Fibroblast of pulmonary artery (primary cell): ENCODE data around the gene AUTS2.

ENCODE experiments used
- DNase-seq: peaks from one replicate; pipeline ENCODE4 v3.0.0-alpha.2; 2010; ENCODE audit warnings: low read depth
- H3K4me3 ChIP-seq: replicated peaks from 2 replicates; pipeline ENCODE4 v1.5.1; 2011; ENCODE audit warnings: low read depth, mild to moderate bottlenecking, control low read depth, low read length, moderate library complexity
- CTCF ChIP-seq: IDR thresholded peaks from 2 replicates; pipeline ENCODE4 v1.5.1; 2011; ENCODE audit warnings: mild to moderate bottlenecking, control low read depth, low read length, inconsistent platforms; ENCODE audit errors: missing control alignments

The AUTS2 gene

GRCh38 chr7:69622014-69622835 lies 23.9 kb downstream of the AUTS2 start:
- no peak overlapping the region for H3K4me3 ChIP-seq
- DNase-seq: no peak
- no peak for TF ChIP-seq CTCF

GRCh38 chr7:69622960-69623359 lies 24.7 kb downstream of the AUTS2 start:
- H3K4me3 ChIP-seq: no peak overlapping the region
- no peak for DNase-seq
- TF ChIP-seq CTCF: no peak

- DNase-seq: no peak
- TF ChIP-seq CTCF: no peak
Measured at GRCh38 chr7:69624435-69625230, 26.4 kb downstream of the AUTS2 start.

GRCh38 chr7:69625238-69625637 lies 27.0 kb downstream of the AUTS2 start:
- TF ChIP-seq CTCF: no peak
- no peak for DNase-seq
- no peak overlapping the region for H3K4me3 ChIP-seq

More at GRCh38 chr7:69624435-69625230, 26.4 kb downstream of the AUTS2 start:
- H3K4me3 ChIP-seq: no peak overlapping the region

GRCh38 chr7:69625798-69626197 lies 27.5 kb downstream of the AUTS2 start:
- TF ChIP-seq CTCF: no peak
- no peak overlapping the region for H3K4me3 ChIP-seq
- no peak for DNase-seq

GRCh38 chr7:69630292-69630691 lies 32.0 kb downstream of the AUTS2 start:
- H3K4me3 ChIP-seq: no peak overlapping the region
- TF ChIP-seq CTCF: no peak
- DNase-seq: peak; percentile 86
